ENCODE measurements around the gene METTL2A.
"Not testable (repeated sequence)": the region's sequence is repeated elsewhere in the genome, so short reads cannot be mapped to it uniquely, and the experiment has no call there.

The METTL2A gene

DNA sequence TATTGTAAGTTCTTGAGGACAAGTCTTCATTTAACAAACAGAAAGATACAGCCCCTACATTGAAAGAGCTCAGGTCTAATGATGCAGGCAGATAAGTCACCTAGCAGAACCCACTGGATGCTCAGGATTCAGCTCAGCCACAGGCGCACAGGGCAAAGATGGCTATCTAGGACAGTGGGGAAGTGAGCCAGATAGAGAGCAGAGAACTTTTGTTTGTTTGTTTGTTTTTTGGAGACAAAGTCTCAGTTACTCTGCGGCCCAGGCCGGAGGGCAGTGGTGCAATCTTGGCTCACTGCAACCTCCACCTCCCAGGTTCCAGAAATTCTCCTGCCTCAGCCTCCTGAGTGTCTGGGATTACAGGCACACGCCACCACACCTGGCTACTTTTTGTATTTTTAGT, 20.4 kb downstream of the METTL2A start:
- TF ChIP-seq, protein P1, sequence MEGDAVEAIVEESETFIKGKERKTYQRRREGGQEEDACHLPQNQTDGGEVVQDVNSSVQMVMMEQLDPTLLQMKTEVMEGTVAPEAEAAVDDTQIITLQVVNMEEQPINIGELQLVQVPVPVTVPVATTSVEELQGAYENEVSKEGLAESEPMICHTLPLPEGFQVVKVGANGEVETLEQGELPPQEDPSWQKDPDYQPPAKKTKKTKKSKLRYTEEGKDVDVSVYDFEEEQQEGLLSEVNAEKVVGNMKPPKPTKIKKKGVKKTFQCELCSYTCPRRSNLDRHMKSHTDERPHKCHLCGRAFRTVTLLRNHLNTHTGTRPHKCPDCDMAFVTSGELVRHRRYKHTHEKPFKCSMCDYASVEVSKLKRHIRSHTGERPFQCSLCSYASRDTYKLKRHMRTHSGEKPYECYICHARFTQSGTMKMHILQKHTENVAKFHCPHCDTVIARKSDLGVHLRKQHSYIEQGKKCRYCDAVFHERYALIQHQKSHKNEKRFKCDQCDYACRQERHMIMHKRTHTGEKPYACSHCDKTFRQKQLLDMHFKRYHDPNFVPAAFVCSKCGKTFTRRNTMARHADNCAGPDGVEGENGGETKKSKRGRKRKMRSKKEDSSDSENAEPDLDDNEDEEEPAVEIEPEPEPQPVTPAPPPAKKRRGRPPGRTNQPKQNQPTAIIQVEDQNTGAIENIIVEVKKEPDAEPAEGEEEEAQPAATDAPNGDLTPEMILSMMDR (IDR thresholded peaks at IDR 0.05; ENCODE audit: low read depth, low read length), result no peak
- no peak for DNase-seq (ENCODE audit: extremely low read depth, low read depth)

DNA sequence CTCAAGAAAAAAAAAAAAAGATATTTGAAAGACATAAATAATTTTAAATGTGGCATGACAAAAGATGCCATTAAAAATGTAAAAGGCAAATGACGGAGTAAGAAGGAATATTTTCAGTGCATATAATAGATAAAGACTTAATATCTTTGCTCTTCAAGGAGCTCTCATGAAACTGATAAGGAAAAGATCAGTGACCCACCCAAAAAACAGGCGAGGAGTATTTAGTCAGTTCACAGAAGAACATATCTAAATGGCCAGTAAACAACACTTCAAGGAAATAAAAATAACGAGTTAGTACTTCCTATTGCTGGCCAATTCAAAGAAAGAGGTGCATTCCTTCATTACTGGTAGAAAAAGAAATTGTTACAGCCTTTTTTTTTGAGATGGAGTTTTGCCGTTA, 22.1 kb downstream of the METTL2A start:
- not testable (repeated sequence) for DNase-seq (ENCODE audit: extremely low read depth, low read depth)

DNA sequence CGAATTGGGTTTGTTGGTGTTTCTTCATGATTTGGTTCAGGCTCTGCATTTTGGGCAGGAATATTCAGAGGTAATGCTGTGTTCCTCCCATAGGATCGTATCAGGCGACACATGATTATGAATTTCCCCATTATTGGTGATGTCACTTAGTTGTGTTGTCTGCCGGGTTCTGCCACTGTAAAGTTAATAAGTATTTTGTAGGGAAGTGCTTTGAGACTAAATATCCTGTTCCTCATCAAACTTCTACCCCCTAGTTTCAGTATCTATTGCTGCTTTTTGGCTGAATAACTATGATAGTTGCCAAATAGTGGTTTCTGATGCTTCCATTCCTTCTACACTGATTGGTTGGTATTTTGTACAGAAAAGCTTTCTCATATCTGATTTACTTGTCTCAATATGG, 28.5 kb downstream of the METTL2A start:
- not testable (repeated sequence) for DNase-seq (ENCODE audit: extremely low read depth, low read depth)

DNA sequence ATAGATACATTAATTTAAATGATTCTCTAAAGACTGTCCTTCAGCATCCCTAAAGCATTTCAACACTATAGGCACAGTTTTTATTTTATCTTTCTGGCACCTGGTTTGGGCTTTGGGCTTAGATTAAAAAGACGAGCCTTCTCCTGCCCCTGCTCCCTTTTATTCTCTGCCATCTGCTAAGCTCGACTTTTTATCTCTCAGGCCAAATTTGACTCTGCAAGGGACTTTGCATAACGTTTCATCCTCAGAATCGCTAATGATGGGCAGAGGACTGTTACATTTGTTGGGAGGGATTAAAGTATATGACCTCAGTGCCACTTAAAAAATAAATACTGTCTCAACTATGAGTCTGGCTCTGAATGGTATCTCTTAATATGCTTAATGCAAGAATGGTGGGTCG, 29.3 kb downstream of the METTL2A start:
- not testable (repeated sequence) for DNase-seq (ENCODE audit: extremely low read depth, low read depth)

- not testable (repeated sequence) for DNase-seq (ENCODE audit: extremely low read depth, low read depth)
Observed at GRCh38 chr17:62453656-62454055, 30.0 kb downstream of the METTL2A start.

GRCh38 chr17:62454111-62454510, 30.4 kb downstream of the METTL2A start:
- not testable (repeated sequence) for DNase-seq (ENCODE audit: extremely low read depth, low read depth)

- TF ChIP-seq, protein P1 (IDR thresholded peaks at IDR 0.05; ENCODE audit: low read depth, low read length), result no peak
Observed at GRCh38 chr17:62456016-62456415, 32.3 kb downstream of the METTL2A start.

GRCh38 chr17:62458483-62458882, 34.8 kb downstream of the METTL2A start:
- DNase-seq (ENCODE audit: extremely low read depth, low read depth), result not testable (repeated sequence)

More at GRCh38 chr17:62456016-62456415, 32.3 kb downstream of the METTL2A start:
- DNase-seq (ENCODE audit: extremely low read depth, low read depth), result no peak

DNA sequence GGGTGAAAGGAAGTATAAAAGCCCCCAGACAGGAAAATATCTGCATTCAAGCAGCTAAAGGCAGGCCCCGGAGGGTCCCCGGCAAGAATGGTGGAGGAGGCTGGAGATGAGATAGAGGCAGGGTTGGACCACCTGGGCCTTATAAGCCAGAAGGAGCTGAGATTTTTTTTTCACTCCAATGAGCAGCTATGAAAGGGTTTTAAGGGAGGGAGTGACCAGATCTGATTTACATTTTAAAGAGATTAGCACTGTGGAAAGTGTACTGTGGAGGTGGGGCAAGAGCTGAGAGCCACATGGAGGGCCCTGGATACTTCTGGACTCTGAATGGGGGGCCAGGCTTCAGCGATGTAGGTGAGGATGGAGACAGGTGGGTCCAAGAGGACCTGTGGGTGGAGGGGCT, 40.7 kb downstream of the METTL2A start:
- not testable (repeated sequence) for DNase-seq (ENCODE audit: extremely low read depth, low read depth)

DNA sequence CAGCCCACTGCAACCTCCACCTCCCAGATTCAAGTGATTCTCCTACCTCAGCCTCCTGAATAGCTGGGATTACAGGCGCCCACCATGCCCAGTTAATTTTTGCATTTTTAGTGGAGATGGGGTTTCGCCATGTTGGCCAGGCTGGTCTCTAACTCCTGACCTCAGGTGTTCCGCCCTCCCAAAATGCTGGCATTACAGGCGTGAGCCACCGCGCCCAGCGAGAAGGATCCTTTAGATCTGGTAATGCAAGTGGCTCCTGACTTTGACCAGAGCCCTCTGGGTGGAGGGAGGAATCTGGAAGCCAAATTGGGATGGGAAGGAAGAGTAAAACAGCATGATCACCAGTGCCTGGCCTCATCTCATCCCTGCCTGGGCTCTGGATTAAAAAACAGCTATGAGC, 41.6 kb downstream of the METTL2A start:
- not testable (repeated sequence) for DNase-seq (ENCODE audit: extremely low read depth, low read depth)

DNA sequence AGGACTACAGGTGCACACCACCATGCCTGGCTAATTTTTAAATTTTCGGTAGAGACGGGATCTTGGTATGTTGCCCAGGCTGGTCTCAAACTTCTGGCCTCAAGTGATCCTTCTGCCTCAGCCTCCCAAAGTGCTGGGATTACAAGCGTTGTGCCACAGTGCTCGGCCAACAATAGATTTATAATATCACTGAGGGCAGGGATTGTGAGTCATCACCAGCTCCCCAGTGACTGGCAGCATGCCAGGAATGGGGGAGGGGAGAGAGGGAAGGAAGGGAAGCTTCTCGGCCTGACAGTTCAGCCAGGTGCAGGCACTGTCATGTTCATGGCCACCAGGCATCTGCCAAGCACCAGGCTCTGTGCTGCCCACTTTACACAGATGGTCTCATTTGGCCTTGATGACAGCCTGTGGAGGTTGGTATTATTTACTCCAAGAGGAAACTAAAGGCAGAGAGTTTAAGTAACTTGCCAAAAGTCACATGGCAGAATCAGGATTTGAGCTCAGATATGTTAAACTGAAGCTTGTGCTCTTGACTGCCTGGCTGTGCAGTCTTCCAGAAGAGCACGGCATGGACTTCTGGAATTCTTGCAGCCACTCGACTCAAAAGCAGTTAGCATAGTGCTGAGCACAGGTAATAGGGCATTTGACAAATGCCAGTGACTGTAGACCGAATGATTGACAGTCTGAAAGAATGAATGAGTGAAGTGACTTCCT, 47.1 kb downstream of the METTL2A start:
- DNase-seq (ENCODE audit: extremely low read depth, low read depth), result not testable (repeated sequence)

GRCh38 chr17:62471380-62471880, 47.7 kb downstream of the METTL2A start:
- DNase-seq (ENCODE audit: extremely low read depth, low read depth), result not testable (repeated sequence)

- not testable (repeated sequence) for DNase-seq (ENCODE audit: extremely low read depth, low read depth)
Observed at GRCh38 chr17:62473030-62473982, 49.6 kb downstream of the METTL2A start.

- DNase-seq (ENCODE audit: extremely low read depth, low read depth), result not testable (repeated sequence)
Observed at GRCh38 chr17:62477111-62477510, 53.4 kb downstream of the METTL2A start.

- not testable (repeated sequence) for DNase-seq (ENCODE audit: extremely low read depth, low read depth)
Observed at GRCh38 chr17:62477718-62478408, 54.2 kb downstream of the METTL2A start.
